ENCODE data around the gene CRIP3. TPM values are rescaled to one million over a fixed set of nuclear protein-coding genes. Genes with fewer than 3 reads are reported as not detected.

CRIP3 gene
- total RNA-seq, 2 donors from 2014 or later: not detected

- peak overlapping the region in 2 of 4 donors; percentile 29 to 61 for H3K27ac ChIP-seq
- DNase-seq (peak; percentile 43 to 67 (median 52)), ATAC-seq (peak; percentile 45)
- H3K9me3 ChIP-seq: no peaks in the 10 kb centered on the region
- peaks cover 38% of the 10 kb centered on the region for H3K4me1 ChIP-seq
- H3K36me3 ChIP-seq (replicated peaks in 1 of 2; ENCODE audit: insufficient read depth in 1 of 2, low read depth in 2 of 2): no peaks in the 10 kb centered on the region
- no peaks in the 10 kb centered on the region for H3K27me3 ChIP-seq
- TF ChIP-seq CTCF (IDR thresholded peaks at IDR 0.05): no peak
- peak in 1 of 3 donors; percentile 21 for TF ChIP-seq POLR2A (IDR thresholded peaks at IDR 0.05)
- no peak overlapping the region for H3K4me3 ChIP-seq
- WGBS, 2 donors: 3% methylated on average over 25 to 35 of the region's 44 CpGs
- intact Hi-C loops (cut with DNase I): no loop called here
Observed at GRCh38 chr6:43269273-43270007, 39.2 kb downstream of the CRIP3 start.

GRCh38 chr6:43268782-43269272, 39.8 kb downstream of the CRIP3 start:
- Histone ChIP-seq H3K9me3 (no peaks in the 10 kb centered on the region), H3K27ac (peak overlapping the region in 1 of 4 donors; percentile 61), H3K36me3 (replicated peaks in 1 of 2; ENCODE audit: insufficient read depth in 1 of 2, low read depth in 2 of 2) (no peaks in the 10 kb centered on the region), H3K4me1 (peaks cover 38% of the 10 kb centered on the region), H3K27me3 (no peaks in the 10 kb centered on the region), H3K4me3 (no peak overlapping the region)
- intact Hi-C loops (cut with DNase I): no loop called here
- DNase-seq (no peak), ATAC-seq (no peak)
- 70 to 71% methylated on average over 5 to 10 of the region's 10 CpGs for WGBS, 2 donors
- no peak for TF ChIP-seq CTCF (IDR thresholded peaks at IDR 0.05)
- TF ChIP-seq POLR2A (IDR thresholded peaks at IDR 0.05): no peak

DNA sequence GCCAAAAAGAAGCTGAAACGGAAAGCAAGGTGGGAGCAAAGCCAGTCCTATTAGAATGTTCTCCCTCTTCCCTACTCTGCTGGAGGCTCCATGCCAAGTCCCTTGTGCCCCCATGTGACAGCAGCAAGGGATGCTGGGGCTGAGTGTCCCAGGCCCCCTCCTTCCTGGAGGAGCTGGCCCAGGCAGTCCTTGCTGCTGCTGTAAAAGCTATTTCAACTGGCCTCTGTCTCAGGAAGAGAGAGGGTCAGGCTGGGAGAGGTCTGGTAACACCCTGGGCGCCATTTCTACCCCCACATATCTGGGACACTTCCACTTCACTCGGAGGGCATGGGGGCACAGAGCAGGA, 40.3 kb downstream of the CRIP3 start:
- WGBS, 2 donors: 69 to 78% methylated on average over 2 to 3 of the region's 3 CpGs
- no peaks in the 10 kb centered on the region for H3K27me3 ChIP-seq
- intact Hi-C loops (cut with DNase I): no loop called here
- ATAC-seq: no peak
- peak in 3 of 4 donors; percentile 32 to 46 (median 35) for DNase-seq
- peak overlapping the region in 2 of 4 donors; percentile 40 to 73 for H3K27ac ChIP-seq
- peaks cover 38% of the 10 kb centered on the region for H3K4me1 ChIP-seq
- H3K9me3 ChIP-seq: no peaks in the 10 kb centered on the region
- H3K4me3 ChIP-seq: no peak overlapping the region
- no peak for TF ChIP-seq CTCF (IDR thresholded peaks at IDR 0.05)
- no peaks in the 10 kb centered on the region for H3K36me3 ChIP-seq (replicated peaks in 1 of 2; ENCODE audit: insufficient read depth in 1 of 2, low read depth in 2 of 2)

- no peaks in the 10 kb centered on the region for H3K9me3 ChIP-seq
- DNase-seq (peak; percentile 32 to 81 (median 52)), ATAC-seq (peak; percentile 28)
- intact Hi-C loops (cut with DNase I): no loop called here
- H3K27ac ChIP-seq: peak overlapping the region in 3 of 4 donors; percentile 12 to 73 (median 40)
- no peak overlapping the region for H3K4me3 ChIP-seq
- TF ChIP-seq CTCF (IDR thresholded peaks at IDR 0.05) (no peak), POLR2A (IDR thresholded peaks at IDR 0.05) (no peak)
- H3K4me1 ChIP-seq: peaks cover 38% of the 10 kb centered on the region
- H3K27me3 ChIP-seq: no peaks in the 10 kb centered on the region
- 33 to 52% methylated on average over 7 of the region's 7 CpGs for WGBS, 2 donors
- no peaks in the 10 kb centered on the region for H3K36me3 ChIP-seq (replicated peaks in 1 of 2; ENCODE audit: insufficient read depth in 1 of 2, low read depth in 2 of 2)
Observed at GRCh38 chr6:43267619-43268354, 40.8 kb downstream of the CRIP3 start.
